CD4-positive, alpha-beta T cell (primary cell): ENCODE results near the gene KCMF1. TPM values are rescaled to one million over a fixed set of nuclear protein-coding genes. Genes with fewer than 3 reads are reported as not detected.

Source experiments
- ATAC-seq: fragments of 200-7000 bp; cut with Tn5 transposase; one replicate; pipeline ENCODE4 v1.10.0; 2022; ENCODE audit warnings: mild to moderate bottlenecking; ENCODE audit not compliant: poor library complexity
- CTCF ChIA-PET: fragments of 350-600 bp; sonication (Branson Sonifier 250); formaldehyde crosslinking; loops from one replicate; lab custom pipeline; 2021; ENCODE audit warnings: antibody characterized with exemption, inconsistent platforms; lab: Charles Lee
- POLR2A ChIA-PET: fragments of 350-600 bp; sonication (Branson Sonifier 250); formaldehyde crosslinking; loops from one replicate; lab custom pipeline; 2021; ENCODE audit warnings: antibody characterized with exemption, inconsistent platforms; lab: Charles Lee
- DNase-seq, 14 experiments: peaks; one replicate each; pipeline ENCODE4 v3.0.0-alpha.2; 2013 to 2020; ENCODE audit warnings: mixed read lengths in 2 of 14
- H3K27ac ChIP-seq, 2 donors: one replicate each; pipeline versions ENCODE4 v1.5.1 to v1.7.0; 2013; ENCODE audit warnings: low read length in 2 of 2, low read depth in 1 of 2, mild to moderate bottlenecking in 1 of 2
- H3K27me3 ChIP-seq, 2 experiments: 1 replicate in 1 of 2; 2 replicates in 1 of 2; pipeline versions ENCODE4 v1.6.1 to v1.7.0; 2013; ENCODE audit warnings: low read length in 2 of 2, control low read depth in 1 of 2, mild to moderate bottlenecking in 1 of 2, moderate library complexity in 1 of 2; ENCODE audit not compliant: insufficient read depth in 2 of 2, control insufficient read depth in 1 of 2
- H3K36me3 ChIP-seq: one replicate; pipeline ENCODE4 v1.6.1; 2013; ENCODE audit warnings: low read length, control low read depth; ENCODE audit not compliant: insufficient read depth
- H3K4me1 ChIP-seq: one replicate; pipeline ENCODE4 v1.6.1; 2013; ENCODE audit warnings: low read length, control low read depth; ENCODE audit not compliant: insufficient read depth
- H3K4me3 ChIP-seq: one replicate; pipeline ENCODE4 v1.5.1; 2013; ENCODE audit warnings: mild to moderate bottlenecking, low read length, moderate library complexity
- H3K9me3 ChIP-seq, 2 experiments: 1 replicate in 1 of 2; 2 replicates in 1 of 2; pipeline versions ENCODE4 v1.6.1 to v1.7.0; 2013; ENCODE audit warnings: low read length in 2 of 2, mild to moderate bottlenecking in 2 of 2, control low read depth in 1 of 2, moderate library complexity in 1 of 2; ENCODE audit not compliant: control insufficient read depth in 1 of 2, insufficient read depth in 1 of 2
- H3K27ac Mint-ChIP-seq: one replicate; pipeline ENCODE4 v1.8.0; 2020; ENCODE audit warnings: mixed read lengths
- H3K27me3 Mint-ChIP-seq: one replicate; pipeline ENCODE4 v1.8.0; 2021; ENCODE audit warnings: mixed read lengths
- H3K36me3 Mint-ChIP-seq: one replicate; pipeline ENCODE4 v1.8.0; 2021; ENCODE audit warnings: low read depth, mixed read lengths
- H3K4me1 Mint-ChIP-seq: one replicate; pipeline ENCODE4 v1.8.0; 2021; ENCODE audit warnings: low read depth, mixed read lengths
- H3K4me3 Mint-ChIP-seq: one replicate; pipeline ENCODE4 v1.8.0; 2020; ENCODE audit warnings: mild to moderate bottlenecking, mixed read lengths
- H3K9me3 Mint-ChIP-seq: one replicate; pipeline ENCODE4 v1.8.0; 2020; ENCODE audit warnings: mixed read lengths
- CTCF ChIP-seq: fragments of 200-600 bp; IDR thresholded peaks from one replicate; pipeline ENCODE4 v1.8.0; 2022; ENCODE audit warnings: antibody characterized with exemption, mild to moderate bottlenecking
- intact Hi-C, 2 experiments: fragments of 100-400 bp; cut with DNase I in 1 of 2; cut with micrococcal nuclease in 1 of 2; formaldehyde crosslinking; loops; one replicate each; pipeline versions ENCODE4 v1.15.1 to v1.9.0; 2023 to 2025; cut with DNase I, micrococcal nuclease
- total RNA-seq, 174 experiments: library from RNA in 2 of 174; stranded (reverse) in 2 of 174; gene quantifications; one replicate each; pipeline ENCODE4 v1.2.3 and lab custom pipeline; 2021 to 2026

The KCMF1 gene
- total RNA-seq, 2 experiments from 2014 or later: 72.4 to 78.0 TPM

GRCh38 chr2:85032621-85033020, 61.7 kb downstream of the KCMF1 start:
- DNase-seq (no peak), ATAC-seq (no peak)
- H3K36me3 ChIP-seq: peaks cover 59% of the 10 kb centered on the region
- Mint-ChIP-seq H3K9me3 (no peaks in the 10 kb centered on the region), H3K27me3 (no peaks in the 10 kb centered on the region), H3K27ac (no peak overlapping the region), H3K36me3 (peaks cover 88% of the 10 kb centered on the region), H3K4me1 (peaks cover 30% of the 10 kb centered on the region), H3K4me3 (no peak overlapping the region)
- no peak overlapping the region for H3K27ac ChIP-seq
- H3K4me3 ChIP-seq: no peak overlapping the region
- H3K27me3 ChIP-seq: no peaks in the 10 kb centered on the region
- no peaks in the 10 kb centered on the region for H3K4me1 ChIP-seq
- ChIA-PET CTCF (interaction anchor here (1.8 kb wide), 1 partner anchor 17 kb away, joined by 3 read pairs; no protein-coding TSS in a partner anchor), POLR2A (interaction anchor here (0.6 kb wide), 1 partner anchor 55 kb away, joined by 4 read pairs; no protein-coding TSS in a partner anchor)
- intact Hi-C loops: no loop called here
- no peaks in the 10 kb centered on the region for H3K9me3 ChIP-seq
- no peak for TF ChIP-seq CTCF

GRCh38 chr2:85033388-85033787, 62.4 kb downstream of the KCMF1 start:
- intact Hi-C loops: no loop called here
- ATAC-seq (no peak), DNase-seq (no peak)
- Mint-ChIP-seq H3K4me1 (peaks cover 30% of the 10 kb centered on the region), H3K9me3 (no peaks in the 10 kb centered on the region), H3K27me3 (no peaks in the 10 kb centered on the region), H3K4me3 (no peak overlapping the region), H3K27ac (no peak overlapping the region), H3K36me3 (peaks cover 92% of the 10 kb centered on the region)
- H3K4me1 ChIP-seq: no peaks in the 10 kb centered on the region
- TF ChIP-seq CTCF: no peak
- H3K9me3 ChIP-seq: no peaks in the 10 kb centered on the region
- CTCF ChIA-PET: interaction anchor here (0.8 to 1.8 kb wide), 2 partner anchors 14 to 18 kb away, joined by 3 read pairs; no protein-coding TSS in a partner anchor
- no peaks in the 10 kb centered on the region for H3K27me3 ChIP-seq
- H3K36me3 ChIP-seq: peaks cover 64% of the 10 kb centered on the region
- H3K27ac ChIP-seq: no peak overlapping the region
- POLR2A ChIA-PET: interaction anchor here (0.6 kb wide), 1 partner anchor 56 kb away, joined by 4 read pairs; no protein-coding TSS in a partner anchor
- no peak overlapping the region for H3K4me3 ChIP-seq

GRCh38 chr2:85034158-85034557, 63.2 kb downstream of the KCMF1 start:
- H3K4me1 Mint-ChIP-seq: peaks cover 32% of the 10 kb centered on the region
- H3K27ac Mint-ChIP-seq: no peak overlapping the region
- intact Hi-C loops: no loop called here
- H3K4me3 Mint-ChIP-seq: no peak overlapping the region
- Histone ChIP-seq H3K27ac (no peak overlapping the region), H3K36me3 (peaks cover 62% of the 10 kb centered on the region), H3K4me1 (no peaks in the 10 kb centered on the region), H3K4me3 (no peak overlapping the region), H3K9me3 (no peaks in the 10 kb centered on the region), H3K27me3 (no peaks in the 10 kb centered on the region)
- ATAC-seq (no peak), DNase-seq (no peak)
- no peak for TF ChIP-seq CTCF
- POLR2A ChIA-PET: no interaction called here
- H3K36me3 Mint-ChIP-seq: peaks cover 92% of the 10 kb centered on the region
- CTCF ChIA-PET: interaction anchor here (1.8 kb wide), 1 partner anchor 19 kb away, joined by 3 read pairs; no protein-coding TSS in a partner anchor
- no peaks in the 10 kb centered on the region for H3K27me3 Mint-ChIP-seq
- H3K9me3 Mint-ChIP-seq: no peaks in the 10 kb centered on the region
